ENCODE measurements around the gene PTBP2.

PTBP2 gene

GRCh38 chr1:96721416-96722160 lies at the start of gene PTBP2:
Gene PTBP2 (plus strand): TSS chr1:96721784. CDS start chr1:96721865, 81 bp downstream.
- peak; percentile 77 for DNase-seq (ENCODE audit: low read depth)

- no peak for DNase-seq (ENCODE audit: low read depth)
Measured at GRCh38 chr1:96674915-96675314, 46.7 kb upstream of the PTBP2 start.

- DNase-seq (ENCODE audit: low read depth) = no peak
Measured at GRCh38 chr1:96682056-96682455, 39.5 kb upstream of the PTBP2 start.

GRCh38 chr1:96683931-96684330 lies 37.7 kb upstream of the PTBP2 start:
- DNase-seq (ENCODE audit: low read depth) = no peak

- DNase-seq (ENCODE audit: low read depth) = no peak
Measured at GRCh38 chr1:96684744-96685143, 36.8 kb upstream of the PTBP2 start.

- DNase-seq (ENCODE audit: low read depth) = no peak
Measured at GRCh38 chr1:96688767-96689166, 32.8 kb upstream of the PTBP2 start.

GRCh38 chr1:96695954-96696353 lies 25.6 kb upstream of the PTBP2 start:
- DNase-seq (ENCODE audit: low read depth) = no peak

- no peak for DNase-seq (ENCODE audit: low read depth)
Measured at GRCh38 chr1:96698342-96698983, 23.1 kb upstream of the PTBP2 start.

GRCh38 chr1:96703186-96703585 lies 18.4 kb upstream of the PTBP2 start:
- no peak for DNase-seq (ENCODE audit: low read depth)

GRCh38 chr1:96707023-96707422 lies 14.6 kb upstream of the PTBP2 start:
- DNase-seq (ENCODE audit: low read depth) = no peak

GRCh38 chr1:96708482-96708881 lies 13.1 kb upstream of the PTBP2 start:
- no peak for DNase-seq (ENCODE audit: low read depth)

- no peak for DNase-seq (ENCODE audit: low read depth)
Measured at GRCh38 chr1:96710708-96711477, 10.7 kb upstream of the PTBP2 start.

GRCh38 chr1:96713649-96714048 lies 7.9 kb upstream of the PTBP2 start:
- no peak for DNase-seq (ENCODE audit: low read depth)

GRCh38 chr1:96714881-96715280 lies 6.7 kb upstream of the PTBP2 start:
- DNase-seq (ENCODE audit: low read depth) = no peak

- no peak for DNase-seq (ENCODE audit: low read depth)
Measured at GRCh38 chr1:96715482-96715881, 6.1 kb upstream of the PTBP2 start.

- DNase-seq (ENCODE audit: low read depth) = no peak
Measured at GRCh38 chr1:96721053-96721415, 550 bp upstream of the PTBP2 start.

GRCh38 chr1:96722161-96722922 lies 758 bp downstream of the PTBP2 start:
- peak; percentile 68 for DNase-seq (ENCODE audit: low read depth)

GRCh38 chr1:96722958-96723357 lies 1.4 kb downstream of the PTBP2 start:
- DNase-seq (ENCODE audit: low read depth) = no peak

GRCh38 chr1:96723377-96723776 lies 1.8 kb downstream of the PTBP2 start:
- no peak for DNase-seq (ENCODE audit: low read depth)

- DNase-seq (ENCODE audit: low read depth) = no peak
Measured at GRCh38 chr1:96723936-96724335, 2.4 kb downstream of the PTBP2 start.

- no peak for DNase-seq (ENCODE audit: low read depth)
Measured at GRCh38 chr1:96727860-96728259, 6.3 kb downstream of the PTBP2 start.

GRCh38 chr1:96730574-96731298 lies 9.2 kb downstream of the PTBP2 start:
- DNase-seq (ENCODE audit: low read depth) = peak; percentile 30

Data from fibroblast of gingiva (primary cell).